Glomerular visceral epithelial cell (primary cell): ENCODE measurements around the gene PRR14L.
"Not testable (repeated sequence)": the region's sequence is repeated elsewhere in the genome, so short reads cannot be mapped to it uniquely, and the experiment has no call there.

Experiments
- DNase-seq: peaks from one replicate; pipeline ENCODE4 v3.0.0-alpha.2; 2016; ENCODE audit errors: extremely low spot score

The PRR14L gene

DNA sequence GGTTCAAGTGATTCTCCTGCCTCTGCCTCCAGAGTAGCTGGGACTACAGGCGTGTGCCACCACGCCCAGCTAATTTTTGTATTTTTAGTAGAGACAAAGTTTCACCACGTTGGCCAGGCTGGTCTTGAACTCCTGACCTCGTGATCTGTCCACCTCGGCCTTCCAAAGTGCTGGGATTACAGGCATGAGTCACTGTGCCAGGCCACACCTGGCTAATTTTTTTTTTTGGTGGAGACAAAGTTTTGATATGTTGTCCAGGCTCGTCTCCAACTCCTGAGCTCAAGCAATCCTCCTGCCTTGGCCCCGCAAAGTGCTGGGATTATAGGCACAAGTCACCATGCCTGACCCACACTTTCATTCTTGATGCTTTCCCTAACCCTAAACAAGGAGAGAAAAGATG, 9.6 kb downstream of the PRR14L start:
- not testable (repeated sequence) for DNase-seq

DNA sequence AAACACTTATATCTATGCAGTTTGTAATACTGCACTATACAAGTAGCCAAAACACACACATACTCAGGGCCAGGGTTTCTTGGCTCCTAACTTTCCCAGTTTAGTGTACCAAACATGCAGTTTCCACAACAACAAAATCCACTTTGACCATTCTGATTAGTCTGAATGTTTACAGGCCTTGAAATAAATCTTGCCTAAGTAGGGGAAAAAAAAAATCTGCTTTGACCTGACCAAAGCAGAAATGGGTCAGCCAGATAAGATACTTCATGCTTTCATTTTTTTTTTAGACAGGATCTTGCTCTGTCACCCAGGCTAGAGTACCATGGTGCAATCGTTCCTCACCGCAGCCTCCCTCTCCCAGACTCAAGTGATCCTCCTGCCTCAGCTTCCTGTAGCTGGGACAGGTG, 10.1 kb downstream of the PRR14L start:
- DNase-seq, result no peak

DNA sequence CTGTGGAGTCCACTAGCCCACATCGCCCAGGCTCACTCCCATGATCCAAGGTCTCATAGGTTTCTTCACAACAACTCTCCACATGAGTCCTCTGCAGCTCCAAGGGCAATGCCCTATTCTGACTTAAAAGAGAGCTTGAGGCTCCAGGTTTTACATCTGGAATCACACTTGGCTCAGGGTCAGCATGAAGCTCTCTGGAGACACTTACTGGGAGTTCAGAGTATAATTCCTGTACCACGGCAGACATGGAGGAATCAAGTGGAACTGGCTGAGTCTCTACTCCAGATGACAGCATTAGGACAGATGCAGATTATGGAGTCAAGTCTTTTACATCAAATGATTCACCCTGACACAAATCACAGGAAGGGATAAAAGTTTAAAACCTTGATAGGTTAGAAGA, 11.4 kb downstream of the PRR14L start:
- DNase-seq, result no peak

GRCh38 chr22:31737932-31738331, 12.0 kb downstream of the PRR14L start:
- DNase-seq, result no peak

DNA sequence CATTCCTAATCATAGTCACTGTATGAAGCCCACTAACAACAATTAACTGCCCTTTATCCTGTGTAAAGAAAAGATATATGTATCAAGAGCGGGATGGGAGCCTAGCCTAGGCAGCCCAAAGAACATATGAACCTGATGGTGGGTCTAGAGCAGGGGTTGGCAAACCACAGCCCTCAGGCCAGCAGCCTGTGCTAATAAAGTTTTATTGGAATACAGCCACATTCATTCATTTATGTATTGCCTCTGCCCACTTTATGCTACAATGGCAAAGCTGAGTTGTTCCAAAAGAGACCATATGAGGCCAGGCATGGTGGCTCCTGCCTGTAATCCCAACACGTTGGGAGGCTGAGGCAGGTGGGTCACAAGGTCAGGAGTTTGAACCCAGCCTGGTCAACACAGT, 13.5 kb downstream of the PRR14L start:
- DNase-seq, result no peak

GRCh38 chr22:31734512-31734911, 15.4 kb downstream of the PRR14L start:
- peak; percentile 30 for DNase-seq

DNA sequence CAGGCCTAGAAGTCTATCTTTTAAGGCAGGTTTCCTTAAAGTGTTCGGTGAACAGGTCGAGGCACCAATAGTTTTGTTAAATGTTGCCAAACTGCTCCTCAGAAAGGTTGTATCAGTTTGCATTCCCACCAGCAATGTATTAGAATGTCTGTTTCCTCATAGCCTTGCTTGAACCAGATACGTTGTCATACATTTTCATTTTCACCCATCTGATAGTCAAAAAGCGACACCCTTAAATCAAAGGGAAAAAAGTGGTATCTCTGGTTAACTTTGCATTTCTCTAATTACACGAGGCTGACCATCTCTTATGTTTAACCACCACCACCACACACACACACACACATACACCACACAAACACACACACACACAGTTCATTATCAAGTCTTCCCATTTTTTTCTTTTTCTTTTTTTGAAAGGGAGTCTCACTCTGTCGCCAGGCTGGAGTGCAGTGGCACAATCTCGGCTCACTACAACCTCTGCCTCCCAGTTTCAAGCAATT, 16.3 kb downstream of the PRR14L start:
- no peak for DNase-seq

DNA sequence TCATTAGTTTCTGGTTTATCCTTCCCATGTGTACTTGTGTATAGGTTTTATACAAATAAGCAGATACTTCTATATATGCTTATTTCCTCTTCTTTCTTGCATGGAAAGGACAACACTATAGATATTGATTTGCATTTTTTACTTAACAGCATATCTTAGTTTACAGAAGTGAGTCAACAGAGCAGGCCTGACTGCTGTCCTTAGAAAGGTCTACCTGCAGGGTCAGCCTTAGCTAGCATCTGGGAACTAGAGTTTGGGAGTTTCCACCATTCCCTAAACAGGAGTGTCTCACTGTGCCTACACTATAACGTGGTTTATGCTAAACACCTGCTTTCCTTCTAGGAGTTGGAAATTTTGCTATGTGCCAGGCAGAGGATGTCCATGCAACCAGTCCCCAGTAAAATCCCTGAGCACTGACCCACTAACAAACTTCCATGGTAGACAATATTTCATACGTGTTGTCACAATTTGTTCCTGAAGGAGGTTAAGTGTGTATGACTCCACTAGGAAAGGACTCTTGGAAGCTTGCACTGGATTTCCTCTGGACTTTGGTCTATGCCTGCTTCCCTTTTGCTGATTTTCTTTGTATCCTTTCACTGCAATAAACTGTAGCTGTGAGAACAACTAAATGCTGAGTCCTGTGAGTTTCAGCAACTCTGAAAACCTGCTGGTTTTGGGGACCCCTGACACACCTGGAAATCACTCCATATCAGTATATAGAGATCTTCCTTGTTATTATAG, 17.7 kb downstream of the PRR14L start:
- no peak for DNase-seq

DNA sequence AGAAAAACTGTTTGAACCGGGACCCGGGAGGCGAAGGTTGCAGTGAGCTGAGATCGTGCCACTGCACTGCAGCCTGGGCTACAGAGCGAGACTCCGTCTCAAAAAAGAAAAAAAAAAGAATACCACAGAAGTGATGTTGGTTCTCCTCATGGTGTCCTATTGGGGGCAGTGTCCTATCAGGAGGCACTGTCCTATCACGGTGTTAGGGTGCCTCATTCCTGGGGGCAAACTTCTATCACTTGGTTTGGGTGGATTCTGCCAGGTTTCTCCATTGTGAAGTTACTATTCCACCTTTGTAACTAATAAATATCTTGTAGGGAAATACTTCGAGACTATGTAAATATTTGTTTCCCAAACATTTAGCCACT, 19.6 kb downstream of the PRR14L start:
- DNase-seq, result no peak

- no peak for DNase-seq
Observed at GRCh38 chr22:31728857-31729256, 21.1 kb downstream of the PRR14L start.

- no peak for DNase-seq
Observed at GRCh38 chr22:31726692-31727091, 23.2 kb downstream of the PRR14L start.

DNA sequence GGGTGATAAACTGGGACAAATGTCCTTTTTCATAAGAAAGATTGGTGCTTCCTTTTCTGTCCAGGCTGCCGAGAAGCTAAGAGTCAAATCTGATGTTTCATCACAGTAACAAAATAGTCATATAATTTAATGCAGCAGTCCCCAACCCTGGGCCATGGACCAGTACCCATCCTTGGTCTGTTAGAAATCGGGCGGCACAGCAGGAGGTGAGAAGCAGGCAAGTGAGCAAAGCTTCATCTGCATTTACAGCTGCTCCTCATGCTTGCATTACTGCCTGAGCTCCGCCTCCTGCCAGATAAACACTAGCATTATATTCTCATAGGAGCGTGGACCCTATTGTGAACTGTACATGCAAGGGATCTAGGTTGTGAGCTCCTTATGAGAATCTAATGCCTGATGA, 26.2 kb downstream of the PRR14L start:
- no peak for DNase-seq

DNA sequence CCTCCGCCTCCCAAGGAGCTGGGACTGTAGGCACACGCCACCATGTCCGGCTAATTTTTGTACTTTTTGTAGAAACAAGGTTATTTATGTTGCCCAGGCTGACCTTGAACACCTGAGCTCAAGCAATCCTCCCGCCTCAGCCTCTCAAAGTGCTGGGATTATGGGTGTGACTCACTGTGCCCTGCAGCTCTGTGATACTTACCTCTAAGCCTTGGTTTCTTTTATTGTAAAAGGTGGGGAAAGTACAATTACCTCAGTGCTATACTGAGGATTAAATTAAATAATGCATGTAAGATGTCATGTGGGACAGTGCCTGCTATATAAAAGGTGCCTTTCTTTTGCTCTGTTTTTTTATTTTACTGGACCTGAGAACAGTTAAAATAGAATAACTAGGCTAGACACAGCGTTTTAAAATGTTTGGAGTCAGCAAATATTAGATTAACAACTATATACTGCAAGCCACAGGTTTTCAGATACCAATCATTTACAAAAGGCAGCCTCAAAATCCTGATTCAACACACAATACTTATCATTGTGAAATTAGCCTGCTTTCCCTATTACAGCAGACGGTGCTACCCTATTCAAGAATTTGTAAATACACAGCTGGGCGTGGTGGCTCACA, 30.0 kb downstream of the PRR14L start:
- DNase-seq, result no peak

- no peak for DNase-seq
Observed at GRCh38 chr22:31715147-31715778, 34.7 kb downstream of the PRR14L start.

DNA sequence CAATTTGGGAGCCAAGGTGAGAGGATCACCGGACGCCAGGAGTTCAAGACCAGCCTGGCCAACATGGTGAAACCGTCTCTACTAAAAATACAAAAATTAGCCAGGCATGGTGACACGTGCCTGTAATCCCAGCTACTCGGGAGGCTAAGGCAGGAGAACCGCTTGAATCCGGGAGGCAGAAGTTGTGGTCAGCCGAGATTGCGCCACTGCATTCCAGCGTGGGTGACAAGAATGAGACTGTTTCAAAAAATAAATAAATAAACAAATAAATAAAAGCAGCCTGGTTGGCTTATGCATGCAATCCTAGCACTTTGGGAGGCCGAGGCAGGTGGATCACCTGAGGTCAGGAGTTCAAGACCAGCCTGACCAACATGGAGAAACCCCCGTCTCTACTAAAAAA, 38.7 kb downstream of the PRR14L start:
- not testable (repeated sequence) for DNase-seq

- DNase-seq, result no peak
Observed at GRCh38 chr22:31707519-31707918, 42.4 kb downstream of the PRR14L start.

- DNase-seq, result no peak
Observed at GRCh38 chr22:31695423-31695822, 54.5 kb downstream of the PRR14L start.

DNA sequence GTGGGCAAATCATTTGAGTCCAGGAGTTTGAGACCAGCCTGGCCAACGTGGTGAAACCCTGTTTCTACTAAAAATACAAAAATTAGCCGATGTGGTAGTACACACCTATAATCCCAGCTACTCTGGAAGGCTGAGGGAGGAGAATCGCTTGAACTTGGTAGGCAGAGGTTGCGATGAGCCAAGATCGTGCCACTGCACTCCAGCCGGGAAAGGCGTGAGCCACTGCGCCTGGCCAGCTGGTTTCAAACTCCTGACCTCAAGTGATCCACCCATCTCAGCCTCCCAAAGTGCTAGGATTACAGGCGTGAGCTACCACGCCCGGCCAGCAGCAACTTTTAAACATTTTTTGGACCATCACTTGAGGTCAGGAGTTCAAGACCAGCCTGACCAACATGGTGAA, 55.9 kb downstream of the PRR14L start:
- DNase-seq, result not testable (repeated sequence)

DNA sequence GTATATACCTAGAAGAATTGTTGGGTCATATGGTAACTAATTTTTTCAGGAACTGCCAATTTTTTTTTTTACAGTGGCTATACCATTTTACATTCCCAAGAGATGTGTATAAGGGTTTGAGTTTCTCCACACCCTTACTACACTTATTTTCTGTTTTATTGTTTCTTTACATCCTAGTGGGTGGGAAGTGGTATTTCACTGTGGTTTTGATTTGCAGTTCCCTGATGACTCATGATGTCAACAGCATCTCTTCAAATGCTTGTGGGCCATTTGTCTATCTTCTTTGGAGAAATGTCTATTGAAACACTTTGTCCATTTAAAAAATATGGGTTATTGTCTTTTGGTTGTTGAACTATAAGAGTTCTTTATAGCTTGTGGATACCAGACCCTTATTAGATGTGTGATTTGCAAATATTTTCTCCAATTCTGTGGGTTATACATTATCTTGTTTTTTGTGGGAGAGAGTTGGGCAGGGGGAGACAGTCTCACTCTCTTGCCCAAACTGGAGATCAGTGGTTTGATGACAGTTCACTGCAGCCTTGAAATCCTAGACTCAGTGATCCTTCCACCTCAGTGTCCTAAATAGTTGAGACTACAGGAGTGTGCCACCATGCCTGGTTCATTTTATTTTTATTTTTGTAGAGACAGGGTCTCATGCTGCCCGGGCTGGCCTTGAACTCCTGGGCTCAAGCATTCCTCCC, 57.6 kb downstream of the PRR14L start:
- peak; percentile 35 for DNase-seq

- no peak for DNase-seq
Observed at GRCh38 chr22:31691408-31691807, 58.5 kb downstream of the PRR14L start.

DNA sequence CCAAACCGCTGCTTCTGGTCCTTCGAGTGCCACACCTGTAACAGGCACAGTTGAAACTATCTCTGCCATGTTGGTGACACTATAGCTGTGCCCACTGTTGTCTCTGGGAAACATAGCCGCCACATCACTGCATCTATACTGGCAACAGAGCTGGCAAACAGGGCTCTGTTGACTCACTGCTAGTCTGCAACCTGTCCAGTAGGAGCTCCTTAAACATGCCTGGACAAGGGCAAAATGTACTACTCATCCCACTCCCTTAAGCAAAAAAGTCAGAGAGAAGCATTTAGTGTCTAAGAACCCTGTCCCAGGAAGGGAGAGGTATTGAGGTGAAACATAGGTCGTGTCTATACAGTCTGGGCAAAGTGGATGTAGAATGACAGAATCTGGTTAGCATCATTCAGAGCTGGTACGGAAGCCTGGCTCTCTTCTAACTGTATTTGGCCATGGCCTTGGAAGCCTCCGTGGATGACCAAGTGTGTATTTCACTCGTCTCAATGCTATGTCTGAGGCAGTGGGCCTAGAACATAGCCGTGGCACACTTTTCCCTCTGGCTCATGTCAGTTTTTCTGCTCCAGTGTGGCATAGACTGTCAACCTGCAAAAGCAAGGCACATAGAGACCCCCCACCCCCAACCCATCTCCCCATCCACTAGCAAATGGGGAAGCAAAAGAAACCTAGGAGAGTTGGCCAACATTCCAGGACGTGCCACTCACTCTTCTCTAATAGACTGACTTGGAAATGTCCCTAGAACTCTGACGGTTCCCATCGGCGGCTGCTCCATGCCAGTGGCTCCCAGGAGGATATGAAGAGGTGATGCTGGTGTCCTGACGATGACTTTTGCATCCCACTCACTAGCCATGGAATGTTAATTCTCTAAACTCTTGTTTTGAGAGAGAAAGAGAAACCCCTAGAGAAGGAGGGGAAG, 66.5 kb downstream of the PRR14L start:
- no peak for DNase-seq
